GM13977 (cell line): Measurements from ENCODE around the gene RHOBTB3.
A peak's percentile ranks its signal among the peaks of the same experiment; 100 is the strongest.

ENCODE experiments used
- DNase-seq: peaks from one replicate; pipeline ENCODE4 v3.0.0; 2012; ENCODE audit warnings: low spot score
- in situ Hi-C: fragments of 300-500 bp; cut with MboI; formaldehyde crosslinking; loops from one replicate; pipeline ENCODE4 v1.12.0; 2022; ENCODE audit warnings: low sequenced_read_pairs, low pct_unique_long_range_greater_than_20kb, mixed read lengths, inconsistent platforms; ENCODE audit not compliant: unreplicated experiment
- TF ChIP-seq, protein P1 (sequence below): IDR thresholded peaks from 2 replicates; pipeline ENCODE4 v1.5.1; 2012; ENCODE audit warnings: mild to moderate bottlenecking, control low read depth; ENCODE audit not compliant: insufficient read depth; ENCODE audit errors: extremely low read depth, missing control alignments

The RHOBTB3 gene

GRCh38 chr5:95841914-95842812 is 111.0 kb downstream of the RHOBTB3 start:
- in situ Hi-C loops = loop anchor here (10.0 kb wide), 1 partner anchor 177 kb away; no protein-coding TSS in a partner anchor

GRCh38 chr5:95842854-95843544 is 111.9 kb downstream of the RHOBTB3 start:
- in situ Hi-C loops = loop anchor here (10.0 kb wide), 1 partner anchor 178 kb away; no protein-coding TSS in a partner anchor
- peak; percentile 77 for DNase-seq

More at GRCh38 chr5:95841914-95842812, 111.0 kb downstream of the RHOBTB3 start:
- DNase-seq = no peak
- TF ChIP-seq, protein P1, sequence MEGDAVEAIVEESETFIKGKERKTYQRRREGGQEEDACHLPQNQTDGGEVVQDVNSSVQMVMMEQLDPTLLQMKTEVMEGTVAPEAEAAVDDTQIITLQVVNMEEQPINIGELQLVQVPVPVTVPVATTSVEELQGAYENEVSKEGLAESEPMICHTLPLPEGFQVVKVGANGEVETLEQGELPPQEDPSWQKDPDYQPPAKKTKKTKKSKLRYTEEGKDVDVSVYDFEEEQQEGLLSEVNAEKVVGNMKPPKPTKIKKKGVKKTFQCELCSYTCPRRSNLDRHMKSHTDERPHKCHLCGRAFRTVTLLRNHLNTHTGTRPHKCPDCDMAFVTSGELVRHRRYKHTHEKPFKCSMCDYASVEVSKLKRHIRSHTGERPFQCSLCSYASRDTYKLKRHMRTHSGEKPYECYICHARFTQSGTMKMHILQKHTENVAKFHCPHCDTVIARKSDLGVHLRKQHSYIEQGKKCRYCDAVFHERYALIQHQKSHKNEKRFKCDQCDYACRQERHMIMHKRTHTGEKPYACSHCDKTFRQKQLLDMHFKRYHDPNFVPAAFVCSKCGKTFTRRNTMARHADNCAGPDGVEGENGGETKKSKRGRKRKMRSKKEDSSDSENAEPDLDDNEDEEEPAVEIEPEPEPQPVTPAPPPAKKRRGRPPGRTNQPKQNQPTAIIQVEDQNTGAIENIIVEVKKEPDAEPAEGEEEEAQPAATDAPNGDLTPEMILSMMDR = no peak

GRCh38 chr5:95843733-95844223 is 112.6 kb downstream of the RHOBTB3 start:
- TF ChIP-seq, protein P1 = no peak

More at GRCh38 chr5:95842854-95843544, 111.9 kb downstream of the RHOBTB3 start:
- TF ChIP-seq, protein P1 = peak; percentile 80

DNA sequence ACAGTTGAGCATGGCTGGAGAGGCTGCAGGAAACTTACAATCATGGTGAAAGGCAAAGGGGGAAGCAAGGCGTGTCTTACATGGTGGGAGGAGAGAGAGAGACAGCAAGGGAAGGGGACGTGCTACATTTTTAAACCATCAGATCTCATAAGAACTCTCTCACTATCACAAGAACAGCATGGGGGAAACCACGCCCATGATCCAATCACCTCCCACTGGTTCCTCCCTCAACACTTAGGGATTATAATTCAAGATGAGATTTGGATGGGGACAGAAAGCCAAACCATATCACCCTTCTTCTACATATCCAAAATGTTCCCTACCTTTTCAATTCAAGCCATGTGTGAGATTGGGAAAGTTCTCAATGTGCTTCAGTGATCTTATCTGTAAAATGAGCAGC is 114.3 kb downstream of the RHOBTB3 start:
- no peak for DNase-seq
- in situ Hi-C loops = loop anchor here (5.0 to 10.0 kb wide), 2 partner anchors 63 to 181 kb away; no protein-coding TSS in a partner anchor
- TF ChIP-seq, protein P1 = no peak

More at GRCh38 chr5:95843733-95844223, 112.6 kb downstream of the RHOBTB3 start:
- no peak for DNase-seq
- in situ Hi-C loops = loop anchor here (10.0 kb wide), 1 partner anchor 179 kb away; no protein-coding TSS in a partner anchor
